Measurements from ENCODE around the gene TTYH3.

Gene TTYH3

DNA sequence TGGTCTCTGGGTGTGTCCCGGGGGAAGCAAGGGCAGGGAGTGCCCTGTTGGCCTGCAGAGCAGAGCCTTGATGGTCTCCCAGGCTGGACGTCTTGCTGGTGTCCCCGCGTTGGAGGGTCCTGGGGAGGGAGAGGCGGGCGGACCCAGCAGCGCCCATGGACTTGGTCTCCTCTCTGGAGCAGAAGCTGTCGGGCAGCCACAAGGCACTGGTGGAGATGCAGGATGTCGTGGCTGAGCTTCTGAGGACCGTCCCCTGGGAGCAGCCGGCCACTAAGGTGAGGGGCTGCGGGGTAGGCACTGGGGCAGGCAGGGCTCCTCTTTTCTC lies 20.9 kb downstream of the TTYH3 start:
- Histone ChIP-seq H3K27me3 (ENCODE audit: control insufficient read depth, insufficient read depth, low read length) (no peaks in the 10 kb centered on the region), H3K4me3 (ENCODE audit: low read length) (no peak overlapping the region), H3K4me1 (ENCODE audit: control insufficient read depth, insufficient read depth, low read length) (no peaks in the 10 kb centered on the region), H3K36me3 (ENCODE audit: control insufficient read depth, insufficient read depth, low read length) (peaks cover 4% of the 10 kb centered on the region), H3K27ac (ENCODE audit: low read depth, low read length) (no peak overlapping the region), H3K9ac (ENCODE audit: low read length) (no peak overlapping the region)

DNA sequence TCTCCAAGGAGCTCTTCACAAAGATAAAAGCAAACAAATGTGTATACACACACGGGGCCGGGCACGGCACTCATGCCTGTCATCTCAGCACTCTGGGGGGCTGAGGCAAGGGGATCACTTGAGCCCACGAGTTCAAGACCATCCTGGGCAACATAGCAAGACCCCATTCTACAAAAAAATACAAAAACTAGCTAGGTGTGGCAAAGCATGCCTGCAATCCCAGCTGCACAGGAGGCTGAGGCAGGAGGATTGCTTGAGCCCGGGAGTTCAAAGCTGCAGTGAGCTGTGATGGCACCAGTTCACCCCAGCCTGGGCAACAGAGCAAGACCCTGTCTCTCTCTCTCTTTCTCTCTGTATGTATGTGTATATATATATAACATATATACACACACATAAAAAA lies 22.3 kb downstream of the TTYH3 start:
- H3K36me3 ChIP-seq (ENCODE audit: control insufficient read depth, insufficient read depth, low read length): peaks cover 4% of the 10 kb centered on the region
- no peak overlapping the region for H3K27ac ChIP-seq (ENCODE audit: low read depth, low read length)
- H3K4me1 ChIP-seq (ENCODE audit: control insufficient read depth, insufficient read depth, low read length): no peaks in the 10 kb centered on the region

DNA sequence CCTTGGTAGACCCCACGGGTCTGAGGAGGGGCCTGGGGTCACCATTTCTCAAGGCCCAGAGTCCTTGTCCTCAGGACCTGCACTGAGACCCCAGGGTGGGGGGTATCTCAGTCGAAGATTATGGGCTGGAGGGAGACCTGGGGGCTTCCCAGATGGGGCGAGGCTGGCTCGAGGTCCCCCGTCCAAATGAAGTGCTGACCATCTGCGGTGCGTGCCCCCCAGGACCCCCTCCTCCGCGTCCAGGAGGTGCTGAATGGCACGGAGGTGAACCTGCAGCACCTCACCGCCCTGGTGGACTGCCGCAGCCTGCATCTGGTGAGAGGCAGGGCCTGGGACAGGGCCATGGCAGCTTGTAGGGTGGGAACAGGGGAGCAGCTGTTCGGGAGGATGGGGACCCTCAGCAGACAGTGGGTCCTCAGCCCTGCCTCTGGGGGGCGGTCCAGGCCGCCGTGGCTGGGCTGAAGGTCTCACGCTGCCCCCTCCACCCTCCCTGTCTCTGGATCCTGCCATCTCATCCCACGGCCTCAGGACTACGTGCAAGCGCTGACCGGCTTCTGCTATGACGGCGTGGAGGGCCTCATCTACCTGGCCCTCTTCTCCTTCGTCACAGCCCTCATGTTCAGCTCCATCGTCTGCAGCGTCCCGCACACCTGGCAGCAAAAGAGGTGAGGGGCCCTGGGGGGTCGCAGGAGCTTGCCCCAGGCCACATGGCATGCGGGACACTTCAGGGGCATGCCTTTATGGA lies 24.3 kb downstream of the TTYH3 start:
- Histone ChIP-seq H3K36me3 (ENCODE audit: control insufficient read depth, insufficient read depth, low read length) (peaks cover 4% of the 10 kb centered on the region), H3K27ac (ENCODE audit: low read depth, low read length) (no peak overlapping the region), H3K9ac (ENCODE audit: low read length) (no peak overlapping the region), H3K4me1 (ENCODE audit: control insufficient read depth, insufficient read depth, low read length) (no peaks in the 10 kb centered on the region), H3K4me3 (ENCODE audit: low read length) (no peak overlapping the region), H3K27me3 (ENCODE audit: control insufficient read depth, insufficient read depth, low read length) (no peaks in the 10 kb centered on the region)

More for the DNA sequence above, 22.3 kb downstream of the TTYH3 start:
- Histone ChIP-seq H3K27me3 (ENCODE audit: control insufficient read depth, insufficient read depth, low read length) (no peaks in the 10 kb centered on the region), H3K9ac (ENCODE audit: low read length) (no peak overlapping the region), H3K4me3 (ENCODE audit: low read length) (no peak overlapping the region)

DNA sequence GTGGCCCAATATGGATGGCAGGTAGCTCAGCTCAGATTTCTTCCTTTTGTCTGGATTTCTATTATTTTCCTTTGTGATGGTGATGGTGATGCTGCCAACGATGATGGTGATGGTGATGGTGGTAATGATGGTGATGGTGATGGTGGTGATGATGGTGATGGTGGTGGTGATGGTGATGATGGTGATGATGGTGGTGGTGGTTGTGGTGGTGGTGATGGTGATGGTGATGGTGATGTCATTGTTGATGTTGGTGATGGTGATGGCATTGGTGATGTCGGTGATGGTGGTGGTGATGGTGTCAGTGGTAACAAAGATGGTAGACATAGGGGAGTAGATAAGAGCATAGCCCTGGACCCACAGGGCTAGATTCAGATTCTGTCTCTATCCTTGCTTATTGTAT lies 25.4 kb downstream of the TTYH3 start:
- Histone ChIP-seq H3K27ac (ENCODE audit: low read depth, low read length) (no peak overlapping the region), H3K36me3 (ENCODE audit: control insufficient read depth, insufficient read depth, low read length) (no peaks in the 10 kb centered on the region), H3K9ac (ENCODE audit: low read length) (no peak overlapping the region), H3K4me3 (ENCODE audit: low read length) (no peak overlapping the region), H3K27me3 (ENCODE audit: control insufficient read depth, insufficient read depth, low read length) (no peaks in the 10 kb centered on the region), H3K4me1 (ENCODE audit: control insufficient read depth, insufficient read depth, low read length) (no peaks in the 10 kb centered on the region)

DNA sequence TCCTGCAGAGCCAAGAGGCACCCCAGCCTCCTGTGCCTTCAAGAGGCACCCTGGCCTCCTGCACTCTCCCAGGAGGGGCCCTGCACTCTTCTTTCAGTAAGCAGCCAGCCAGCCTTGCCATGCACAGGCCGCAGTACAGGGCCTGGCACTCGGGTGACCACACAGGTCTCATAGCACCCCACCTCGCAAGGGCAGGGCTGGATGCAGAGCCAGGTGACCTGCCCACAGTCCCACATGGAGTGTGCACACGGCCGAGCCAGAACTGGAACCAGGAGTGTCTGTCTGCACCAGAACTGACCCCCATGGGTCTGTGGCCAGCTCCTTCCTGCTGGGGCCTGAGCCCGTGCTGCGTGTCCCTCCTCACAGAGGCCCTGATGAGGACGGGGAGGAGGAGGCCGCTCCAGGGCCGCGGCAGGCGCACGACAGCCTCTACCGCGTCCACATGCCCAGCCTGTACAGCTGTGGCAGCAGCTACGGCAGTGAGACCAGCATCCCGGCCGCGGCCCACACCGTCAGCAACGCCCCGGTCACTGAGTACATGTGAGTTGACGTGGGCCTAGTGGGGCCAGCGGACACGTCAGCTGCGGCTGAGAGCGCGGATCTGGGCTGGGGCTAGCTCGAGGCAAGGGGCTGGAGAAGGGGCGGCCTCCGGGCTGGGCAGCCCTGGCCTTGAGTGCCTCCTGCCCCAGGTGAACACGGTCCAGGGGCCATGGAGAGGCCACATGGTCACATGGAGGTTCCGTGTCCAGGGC lies 26.3 kb downstream of the TTYH3 start:
- Histone ChIP-seq H3K36me3 (ENCODE audit: control insufficient read depth, insufficient read depth, low read length) (no peaks in the 10 kb centered on the region), H3K4me3 (ENCODE audit: low read length) (no peak overlapping the region), H3K9ac (ENCODE audit: low read length) (no peak overlapping the region), H3K27me3 (ENCODE audit: control insufficient read depth, insufficient read depth, low read length) (no peaks in the 10 kb centered on the region), H3K4me1 (ENCODE audit: control insufficient read depth, insufficient read depth, low read length) (no peaks in the 10 kb centered on the region), H3K27ac (ENCODE audit: low read depth, low read length) (no peak overlapping the region)

DNA sequence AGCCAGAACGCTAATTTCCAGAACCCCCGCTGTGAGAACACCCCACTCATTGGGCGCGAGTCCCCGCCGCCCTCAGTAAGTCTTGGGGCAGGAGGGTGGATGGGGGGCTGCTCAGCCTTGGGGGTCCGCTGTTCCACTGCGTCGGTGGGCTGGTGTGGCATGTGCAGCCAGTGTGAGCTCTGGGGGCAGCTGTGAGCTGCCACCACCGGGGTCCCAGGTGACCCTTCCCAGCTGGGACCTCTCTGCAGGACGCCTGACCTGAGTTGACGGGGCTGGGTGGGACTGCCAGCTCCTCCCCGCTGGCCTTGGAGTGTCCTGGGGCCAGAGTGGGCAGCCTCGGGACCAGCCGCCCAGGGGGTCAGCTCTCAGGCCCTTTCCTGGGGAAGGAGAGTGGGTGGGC lies 27.2 kb downstream of the TTYH3 start:
- H3K4me3 ChIP-seq (ENCODE audit: low read length): no peak overlapping the region
- H3K27me3 ChIP-seq (ENCODE audit: control insufficient read depth, insufficient read depth, low read length): no peaks in the 10 kb centered on the region
- H3K9ac ChIP-seq (ENCODE audit: low read length): no peak overlapping the region
- H3K36me3 ChIP-seq (ENCODE audit: control insufficient read depth, insufficient read depth, low read length): no peaks in the 10 kb centered on the region
- no peaks in the 10 kb centered on the region for H3K4me1 ChIP-seq (ENCODE audit: control insufficient read depth, insufficient read depth, low read length)
- no peak overlapping the region for H3K27ac ChIP-seq (ENCODE audit: low read depth, low read length)

DNA sequence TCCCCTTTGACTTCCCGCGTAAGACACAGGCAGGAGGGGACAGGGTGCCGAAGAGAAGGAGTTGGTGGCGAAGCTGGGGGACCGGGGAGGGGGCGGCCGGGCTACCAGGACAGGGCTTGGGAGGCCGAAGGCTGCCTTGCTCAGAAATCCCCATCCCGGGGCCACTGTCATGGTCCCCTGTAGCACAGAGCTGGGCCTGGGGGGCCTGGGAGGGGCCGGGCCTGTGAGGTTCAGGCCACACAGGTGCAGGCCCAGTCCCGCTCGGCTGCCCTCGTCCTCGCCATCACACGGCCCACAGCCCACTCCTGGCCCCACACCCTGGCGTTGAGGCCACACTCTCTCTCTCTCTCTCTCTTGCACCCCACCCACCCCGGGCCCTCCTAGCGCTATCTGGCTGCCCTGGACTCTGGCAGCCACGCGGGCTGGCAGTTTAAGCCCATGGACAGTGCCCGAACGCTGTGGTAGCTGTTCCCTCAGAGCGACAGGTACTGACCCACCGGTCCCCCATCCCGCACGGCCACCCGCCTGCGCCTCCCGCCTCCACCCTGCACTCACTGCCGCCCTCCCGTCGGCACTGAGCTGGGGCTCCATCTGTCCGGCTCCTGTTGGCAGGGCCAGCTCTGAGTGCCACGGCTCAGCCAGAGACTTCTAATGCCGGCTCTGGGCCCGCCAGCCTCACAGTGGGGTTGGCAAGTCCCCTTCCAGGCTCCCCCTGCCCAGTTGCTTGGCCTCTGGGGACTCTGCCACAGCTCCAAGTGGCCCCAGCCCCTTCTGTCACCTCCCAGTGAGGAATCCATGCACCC lies 28.0 kb downstream of the TTYH3 start:
- Histone ChIP-seq H3K36me3 (ENCODE audit: control insufficient read depth, insufficient read depth, low read length) (no peaks in the 10 kb centered on the region), H3K4me1 (ENCODE audit: control insufficient read depth, insufficient read depth, low read length) (no peaks in the 10 kb centered on the region), H3K4me3 (ENCODE audit: low read length) (no peak overlapping the region), H3K27ac (ENCODE audit: low read depth, low read length) (no peak overlapping the region), H3K27me3 (ENCODE audit: control insufficient read depth, insufficient read depth, low read length) (no peaks in the 10 kb centered on the region), H3K9ac (ENCODE audit: low read length) (no peak overlapping the region)

DNA sequence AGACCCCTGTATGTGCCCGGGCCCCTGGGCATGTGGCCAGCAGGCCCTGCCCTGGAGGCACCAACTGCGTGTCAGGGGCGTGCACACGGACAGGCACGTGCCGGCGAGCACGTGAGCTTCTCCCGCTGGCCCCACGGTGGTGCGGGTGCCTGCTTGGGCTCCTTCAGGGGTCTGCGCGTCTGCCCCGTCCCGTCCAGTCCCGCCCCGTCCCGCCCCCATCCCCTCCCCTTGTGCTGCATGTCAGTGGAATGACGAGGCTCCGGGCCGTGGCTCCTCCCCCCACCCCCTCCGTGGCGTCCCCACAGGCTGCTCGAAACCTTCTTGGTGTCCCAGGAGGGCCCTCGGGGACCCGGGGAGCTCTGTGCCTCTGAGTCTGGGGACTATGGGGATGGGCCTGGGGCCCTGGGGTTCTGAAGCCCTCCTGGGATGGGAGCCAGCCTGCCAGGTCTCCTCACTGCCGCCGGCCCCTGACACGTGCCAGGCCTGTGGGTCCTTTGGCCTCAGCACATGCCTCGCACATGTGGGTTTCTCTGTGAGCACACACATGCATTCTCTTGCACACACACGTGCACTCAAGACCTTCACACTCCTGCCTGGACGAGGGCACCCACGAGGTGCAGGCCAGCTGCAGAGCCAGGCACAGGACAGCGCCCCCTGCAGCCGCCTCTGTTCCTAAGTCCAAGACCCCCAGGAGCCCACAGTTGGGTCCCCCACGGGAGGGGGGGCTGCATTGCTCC lies 28.7 kb downstream of the TTYH3 start:
- Histone ChIP-seq H3K36me3 (ENCODE audit: control insufficient read depth, insufficient read depth, low read length) (no peaks in the 10 kb centered on the region), H3K9ac (ENCODE audit: low read length) (no peak overlapping the region), H3K4me1 (ENCODE audit: control insufficient read depth, insufficient read depth, low read length) (no peaks in the 10 kb centered on the region), H3K27ac (ENCODE audit: low read depth, low read length) (no peak overlapping the region), H3K4me3 (ENCODE audit: low read length) (no peak overlapping the region), H3K27me3 (ENCODE audit: control insufficient read depth, insufficient read depth, low read length) (no peaks in the 10 kb centered on the region)

DNA sequence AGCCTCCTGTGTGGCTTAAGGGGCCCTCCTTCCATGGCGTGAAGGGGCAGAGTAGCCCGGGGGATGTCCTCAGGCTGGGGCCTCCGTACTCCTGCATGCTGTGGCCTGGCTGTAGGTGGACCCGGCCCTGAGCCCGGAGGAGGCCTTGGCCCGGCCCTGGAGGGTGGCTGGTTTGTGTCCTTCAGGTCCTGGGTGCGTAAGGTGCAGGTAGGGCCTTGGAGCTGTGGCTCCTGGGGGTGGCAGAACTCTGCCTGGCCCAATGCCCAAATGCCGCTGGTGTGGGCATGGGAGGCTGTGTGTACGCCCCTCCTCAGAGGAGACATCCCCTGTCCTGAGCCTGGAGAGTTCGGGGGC lies 29.3 kb downstream of the TTYH3 start:
- H3K9ac ChIP-seq (ENCODE audit: low read length): no peak overlapping the region
- no peak overlapping the region for H3K4me3 ChIP-seq (ENCODE audit: low read length)
- H3K4me1 ChIP-seq (ENCODE audit: control insufficient read depth, insufficient read depth, low read length): no peaks in the 10 kb centered on the region
- no peaks in the 10 kb centered on the region for H3K27me3 ChIP-seq (ENCODE audit: control insufficient read depth, insufficient read depth, low read length)
- no peaks in the 10 kb centered on the region for H3K36me3 ChIP-seq (ENCODE audit: control insufficient read depth, insufficient read depth, low read length)
- no peak overlapping the region for H3K27ac ChIP-seq (ENCODE audit: low read depth, low read length)

DNA sequence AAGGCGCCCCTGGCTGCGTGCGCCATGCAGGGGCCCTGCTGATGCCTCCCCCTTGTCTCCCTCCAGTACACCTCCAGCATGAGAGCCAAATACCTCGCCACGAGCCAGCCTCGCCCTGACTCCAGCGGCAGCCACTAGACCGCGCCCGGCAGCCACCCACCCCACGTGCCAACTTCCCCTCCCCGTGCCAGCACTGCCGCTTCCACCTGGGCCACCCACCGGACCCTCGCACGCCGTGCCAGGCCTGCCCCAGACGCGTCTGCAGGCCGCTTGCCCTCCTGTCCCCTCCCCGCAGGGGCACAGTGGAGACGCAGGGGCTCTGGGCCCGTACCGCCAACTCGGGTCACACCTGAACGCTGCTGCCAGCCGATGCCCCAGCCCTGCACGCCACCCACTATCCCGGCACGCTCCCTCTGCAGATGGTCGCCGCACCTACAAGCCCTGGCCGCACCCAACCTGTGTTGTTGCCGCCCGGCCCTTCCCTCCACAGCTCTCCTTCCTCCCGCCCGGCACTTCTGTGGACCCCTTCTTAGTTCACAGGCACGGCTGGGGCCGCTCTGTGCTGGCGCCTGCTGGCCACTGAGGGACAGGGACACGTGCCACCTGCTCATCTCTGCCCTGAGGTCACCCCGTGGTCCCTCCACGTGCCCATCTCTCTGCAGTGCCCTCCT lies 30.0 kb downstream of the TTYH3 start:
- no peak overlapping the region for H3K9ac ChIP-seq (ENCODE audit: low read length)
- no peak overlapping the region for H3K4me3 ChIP-seq (ENCODE audit: low read length)
- no peaks in the 10 kb centered on the region for H3K27me3 ChIP-seq (ENCODE audit: control insufficient read depth, insufficient read depth, low read length)
- no peaks in the 10 kb centered on the region for H3K4me1 ChIP-seq (ENCODE audit: control insufficient read depth, insufficient read depth, low read length)
- H3K36me3 ChIP-seq (ENCODE audit: control insufficient read depth, insufficient read depth, low read length): no peaks in the 10 kb centered on the region
- no peak overlapping the region for H3K27ac ChIP-seq (ENCODE audit: low read depth, low read length)

DNA sequence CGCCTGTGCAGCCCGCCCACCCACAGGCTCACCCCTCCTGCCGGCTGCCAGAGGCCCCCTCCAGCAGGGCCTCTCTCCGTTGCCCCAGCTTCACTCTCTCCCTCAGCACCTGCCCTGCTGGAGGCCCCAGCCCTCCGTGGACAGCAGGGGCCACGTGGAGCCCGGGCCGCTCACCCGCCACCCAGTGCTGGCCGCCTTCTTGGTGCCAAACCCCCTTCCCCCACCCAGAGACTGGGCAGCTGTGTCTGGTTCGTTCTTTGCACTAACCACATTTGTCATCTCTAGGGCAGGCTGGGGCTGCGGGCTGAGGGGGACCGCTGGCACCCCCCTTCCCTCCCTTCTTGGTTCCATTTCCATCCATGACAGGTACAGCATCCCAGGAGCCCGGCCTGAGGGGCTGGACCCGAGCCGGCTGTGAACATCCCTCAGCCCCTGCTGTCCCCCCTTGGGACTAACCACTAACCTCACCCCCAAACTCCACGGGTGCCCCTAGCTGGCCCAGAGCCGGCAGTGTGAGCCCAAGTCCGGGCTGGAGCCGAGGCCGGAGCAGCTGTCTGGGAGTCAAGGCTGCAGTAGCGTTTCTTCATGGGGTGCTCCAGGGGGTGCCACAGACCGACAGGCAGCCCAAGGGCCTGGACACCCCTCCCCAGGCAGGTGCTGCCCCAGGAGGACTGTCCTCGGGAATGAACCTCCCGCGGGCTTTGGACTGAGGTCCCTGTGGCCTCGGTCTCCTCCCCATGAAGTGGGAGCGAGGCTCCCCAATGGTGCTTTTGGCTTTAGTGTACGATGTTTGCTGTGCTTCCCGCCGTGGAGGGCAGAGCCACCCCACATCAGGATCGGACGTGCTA lies 30.7 kb downstream of the TTYH3 start:
- H3K9ac ChIP-seq (ENCODE audit: low read length): no peak overlapping the region
- no peak overlapping the region for H3K27ac ChIP-seq (ENCODE audit: low read depth, low read length)
- H3K4me1 ChIP-seq (ENCODE audit: control insufficient read depth, insufficient read depth, low read length): no peaks in the 10 kb centered on the region
- no peak overlapping the region for H3K4me3 ChIP-seq (ENCODE audit: low read length)
- no peaks in the 10 kb centered on the region for H3K36me3 ChIP-seq (ENCODE audit: control insufficient read depth, insufficient read depth, low read length)
- no peaks in the 10 kb centered on the region for H3K27me3 ChIP-seq (ENCODE audit: control insufficient read depth, insufficient read depth, low read length)

Measured in rectal smooth muscle tissue (tissue), 1 donor.